Right ventricle myocardium superior (tissue), 1 donor: ENCODE measurements around the gene NXN. TPM values are rescaled to one million over a fixed set of nuclear protein-coding genes. Genes with fewer than 3 reads are reported as not detected.

Experiments
- ATAC-seq: fragments of 200-7000 bp; cut with Tn5 transposase; one replicate; pipeline ENCODE4 v1.9.1; 2020; ENCODE audit warnings: mild to moderate bottlenecking; ENCODE audit not compliant: poor library complexity
- DNase-seq: peaks from one replicate; pipeline ENCODE4 v3.0.0-alpha.2; 2020
- intact Hi-C: fragments of 100-400 bp; cut with DNase I; formaldehyde crosslinking; loops from one replicate; pipeline ENCODE4 v1.11.2; 2022
- long read RNA-seq: library from polyadenylated mRNA; unstranded; transcript quantifications from one replicate; pipeline ENCODE4 v2.0.0, GENCODE V29; 2021
- total RNA-seq: library from RNA; stranded (reverse); fragmentation: NEBNext Ultra II Directional; extraction: Animal tissue kit (Norgen Biotek cat#: 25700); gene quantifications from one replicate; pipeline ENCODE4 v1.2.1, GENCODE V29; 2021
- donor health status: DM: no; HTN: yes; CAD: no; lungs with severe emphysema.

The NXN gene
- total RNA-seq = 20.2 TPM
- long read RNA-seq, transcript NXN-201 (8 exons, 3,036 nt) = major isoform, 95 of 110 reads
- long read RNA-seq, partial matches to known transcripts = 6 of 110 reads
- long read RNA-seq, other reads (novel, unspliced or antisense) = 9 of 110 reads

- peak; percentile 93 for DNase-seq
- intact Hi-C loops = loop anchor here (2.0 to 10.0 kb wide), 3 partner anchors 75 to 185 kb away; no protein-coding TSS in a partner anchor
- ATAC-seq = peak; percentile 95
These were observed at the start of gene NXN for GRCh38 chr17:979539-980405. Gene NXN (minus strand): TSS chr17:979776.

- intact Hi-C loops = no loop called here
- DNase-seq = peak; percentile 73
- ATAC-seq = peak; percentile 30
These were observed 47.5 kb upstream of the NXN start for GRCh38 chr17:1027044-1027443.

- ATAC-seq (no peak), DNase-seq (no peak)
- intact Hi-C loops = no loop called here
These were observed 47.0 kb upstream of the NXN start for GRCh38 chr17:1026599-1026975.

GRCh38 chr17:1025733-1026598 is 46.4 kb upstream of the NXN start:
- intact Hi-C loops = no loop called here
- DNase-seq = no peak
- ATAC-seq = no peak

DNA sequence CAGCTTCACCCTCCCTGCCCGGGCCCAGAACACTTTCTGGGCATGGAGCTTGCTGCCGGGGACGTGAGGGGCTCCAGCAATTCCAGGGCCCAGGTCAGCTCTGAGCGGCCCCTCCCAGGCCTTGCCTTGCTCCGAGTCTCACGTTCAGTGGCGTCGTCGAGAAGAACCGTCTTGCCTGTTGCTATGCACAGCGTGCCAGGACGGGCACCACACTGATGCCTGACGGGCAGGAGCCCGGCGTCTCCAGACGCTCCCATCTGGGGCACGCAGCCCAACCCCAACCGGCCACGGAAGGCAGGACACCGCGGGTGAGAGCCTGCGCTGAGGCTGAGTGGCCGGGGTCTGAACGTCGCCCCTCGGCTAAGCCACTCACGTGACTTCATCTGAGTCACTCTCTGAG is 44.5 kb upstream of the NXN start:
- intact Hi-C loops = no loop called here
- ATAC-seq (no peak), DNase-seq (no peak)

GRCh38 chr17:1022278-1023024 is 42.9 kb upstream of the NXN start:
- ATAC-seq (peak; percentile 66), DNase-seq (peak; percentile 79)
- intact Hi-C loops = no loop called here

- ATAC-seq (no peak), DNase-seq (no peak)
- intact Hi-C loops = no loop called here
These were observed 41.6 kb upstream of the NXN start for GRCh38 chr17:1021147-1021546.

DNA sequence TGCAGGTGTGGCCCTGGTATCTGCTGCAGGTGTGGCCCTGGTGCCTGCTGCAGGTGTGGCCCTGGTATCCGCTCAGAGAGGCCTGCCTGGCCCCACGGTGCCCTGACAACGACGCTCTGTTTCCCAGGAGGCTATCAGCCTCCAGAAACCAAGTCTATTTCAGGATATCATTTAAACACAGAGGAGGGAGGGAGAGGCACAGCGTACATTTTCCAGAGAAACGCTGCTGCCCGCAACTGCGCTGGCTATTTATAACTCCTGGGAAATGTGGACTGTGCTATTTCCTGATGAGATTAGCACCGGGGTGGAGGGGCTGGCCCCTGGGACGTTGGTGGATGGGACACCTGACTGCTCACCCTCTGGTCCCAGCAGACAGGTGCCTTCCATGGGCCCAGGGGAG is 39.9 kb upstream of the NXN start:
- ATAC-seq = peak; percentile 83
- peak; percentile 75 for DNase-seq
- intact Hi-C loops = no loop called here

DNA sequence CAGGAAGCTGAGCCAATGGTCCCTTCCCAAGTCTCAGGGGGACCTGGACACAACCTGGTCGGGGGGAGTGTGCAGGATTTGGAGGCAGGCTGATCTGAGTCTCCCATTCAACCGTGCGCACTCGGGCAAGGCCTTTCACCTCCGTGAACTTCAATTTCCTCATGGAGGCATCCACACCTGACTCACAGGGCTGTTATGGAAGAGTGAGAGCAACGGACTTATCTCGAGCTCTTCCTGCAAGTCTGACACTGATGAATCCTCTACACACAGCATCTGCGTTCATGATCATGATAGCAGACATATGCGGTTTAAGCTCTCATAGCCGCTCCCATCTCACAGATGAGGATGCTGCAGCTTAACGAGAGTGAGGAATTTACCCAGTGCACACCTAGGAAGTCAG is 39.0 kb upstream of the NXN start:
- no peak for DNase-seq
- intact Hi-C loops = no loop called here
- ATAC-seq = no peak

- intact Hi-C loops = no loop called here
- ATAC-seq (no peak), DNase-seq (peak; percentile 27)
These were observed 34.1 kb upstream of the NXN start for GRCh38 chr17:1013729-1014090.

DNA sequence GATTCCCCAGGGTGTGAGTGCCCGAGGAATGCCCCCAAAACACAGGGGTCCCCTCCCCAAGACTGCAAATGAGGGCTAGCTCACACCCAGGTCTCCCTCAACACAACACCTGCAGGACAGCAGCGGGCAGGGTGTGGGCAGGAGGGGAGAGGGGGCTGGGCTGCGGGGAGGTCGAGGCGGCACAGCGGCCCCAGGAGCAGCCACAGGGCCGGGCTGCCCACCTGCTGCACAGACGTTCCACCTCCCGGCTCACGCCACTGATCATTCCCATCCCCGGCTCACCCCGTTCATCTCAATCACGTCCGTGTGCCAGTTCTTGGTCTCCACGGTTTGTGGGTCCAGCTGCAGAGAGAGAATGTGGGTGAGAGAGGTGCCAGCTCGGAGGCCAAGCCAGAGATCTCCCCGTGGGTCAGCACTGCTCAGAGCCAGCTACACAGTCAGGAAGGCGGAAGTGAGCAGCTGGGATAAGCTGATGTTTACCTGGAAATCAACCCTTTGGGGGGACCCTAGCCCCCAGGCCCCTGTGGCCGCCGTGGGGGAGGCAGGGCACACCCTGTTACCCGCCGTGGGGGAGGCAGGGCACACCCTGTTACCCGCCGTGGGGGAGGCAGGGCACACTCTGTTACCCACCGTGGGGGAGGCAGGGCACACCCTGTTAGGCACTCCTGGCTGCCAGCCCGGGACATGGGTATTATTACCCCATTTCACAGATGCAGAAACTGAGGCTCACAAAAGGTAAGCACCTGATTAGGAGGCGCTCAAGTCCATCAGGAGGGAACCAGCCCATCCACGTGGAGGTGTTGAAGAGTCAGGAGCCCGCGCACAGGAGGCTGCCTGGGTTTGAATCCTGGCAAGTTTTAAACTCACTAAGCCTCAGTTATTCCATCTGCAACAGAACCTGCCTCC is 33.5 kb upstream of the NXN start:
- intact Hi-C loops = no loop called here
- DNase-seq = peak; percentile 24
- no peak for ATAC-seq

DNA sequence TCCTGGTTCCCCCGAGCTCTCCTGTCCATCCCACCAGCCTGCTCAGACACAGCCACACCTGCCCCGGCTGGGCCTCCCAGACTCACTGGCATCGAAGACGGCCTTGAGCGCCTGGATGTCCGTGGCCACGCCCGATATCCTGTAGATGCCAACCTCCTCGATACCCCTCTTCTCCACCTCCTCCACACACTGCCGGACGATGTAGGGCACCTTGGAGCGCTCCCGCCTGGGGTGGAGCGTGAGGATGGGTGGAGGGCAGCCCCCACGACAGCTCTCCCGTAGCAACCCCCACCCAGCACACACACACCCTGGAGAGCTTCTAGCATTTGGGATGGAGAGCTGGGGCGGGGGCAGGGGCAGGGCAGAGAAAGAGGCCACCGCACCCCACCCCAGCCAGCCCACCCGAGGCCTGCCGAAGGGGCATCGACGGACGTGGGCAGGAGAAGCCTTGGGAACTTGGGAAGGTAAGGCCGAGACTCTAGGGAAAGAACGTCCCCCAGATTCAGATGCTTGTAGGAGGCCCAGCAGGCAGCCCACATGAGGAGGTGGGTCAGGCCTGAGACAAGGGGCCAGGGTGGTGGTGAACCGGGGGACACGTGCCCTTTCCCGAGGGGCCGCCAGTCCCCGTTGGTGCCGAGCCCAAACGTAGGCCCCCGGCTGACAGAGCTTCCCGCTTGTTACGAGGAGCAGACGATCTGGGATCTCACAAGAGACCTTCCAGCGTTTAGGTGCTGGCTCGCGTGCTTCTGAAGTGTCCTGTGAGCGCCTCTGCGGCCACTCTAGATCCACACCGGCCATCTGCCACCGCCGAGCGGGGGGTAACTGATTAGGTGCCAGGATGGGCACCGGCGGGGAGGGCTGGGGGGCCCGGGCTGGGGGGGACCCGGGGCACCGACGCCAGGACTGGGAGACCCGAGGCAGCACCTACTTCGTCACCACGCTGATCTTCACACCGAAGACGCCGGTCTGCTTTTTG is 32.5 kb upstream of the NXN start:
- intact Hi-C loops = no loop called here
- no peak for ATAC-seq
- peak; percentile 38 for DNase-seq

DNA sequence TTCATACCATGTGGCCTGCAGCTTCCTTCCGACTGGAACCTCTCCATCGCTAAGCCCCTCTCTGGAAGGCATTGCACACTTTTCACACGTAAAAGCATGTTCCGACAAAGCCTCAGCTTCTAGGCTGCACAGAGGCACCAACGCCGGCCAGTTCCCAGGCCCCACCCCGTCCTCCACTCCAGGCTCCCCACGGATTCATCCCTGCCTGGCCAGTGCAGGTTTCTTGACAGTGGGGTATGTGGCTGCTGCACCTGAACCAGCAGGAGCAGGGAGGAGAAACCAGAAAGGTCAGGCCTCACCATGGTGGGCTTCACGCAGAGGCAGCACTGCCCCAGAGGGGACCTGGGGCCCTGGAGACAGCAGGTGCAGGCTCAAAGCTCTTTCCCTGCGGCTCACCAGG is 31.6 kb upstream of the NXN start:
- intact Hi-C loops = no loop called here

GRCh38 chr17:1010586-1010985 is 31.0 kb upstream of the NXN start:
- ATAC-seq (no peak), DNase-seq (peak; percentile 39)
- intact Hi-C loops = no loop called here

More for the DNA sequence above, 31.6 kb upstream of the NXN start:
- DNase-seq (peak; percentile 17), ATAC-seq (no peak)

DNA sequence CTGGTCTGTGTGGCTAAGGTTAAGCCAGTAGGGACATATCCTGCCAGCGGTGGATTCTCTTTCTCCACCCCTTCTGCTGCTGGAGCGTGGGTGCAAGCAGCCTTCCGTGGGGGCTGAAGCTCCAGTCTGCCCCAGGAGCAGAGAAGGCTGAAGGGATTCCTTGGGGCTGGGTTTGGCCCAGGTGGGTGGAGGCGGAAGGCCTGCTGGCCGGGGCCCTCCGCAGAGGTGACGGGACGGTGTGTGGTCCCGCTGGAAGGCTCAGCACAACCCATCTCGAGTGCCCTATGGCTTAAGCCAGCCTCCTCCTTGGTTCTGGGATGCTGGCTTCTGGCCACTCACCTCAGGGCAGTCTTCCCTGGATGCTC is 30.5 kb upstream of the NXN start:
- intact Hi-C loops = no loop called here
- no peak for ATAC-seq

GRCh38 chr17:1009229-1010085 is 29.9 kb upstream of the NXN start:
- DNase-seq (peak; percentile 36), ATAC-seq (no peak)
- intact Hi-C loops = no loop called here

More for the DNA sequence above, 30.5 kb upstream of the NXN start:
- peak; percentile 19 for DNase-seq
